DOHH2 (cell line): Measurements from ENCODE around the gene ABCD1.

Experiments
- EZH2phosphoT487 ChIP-seq: fragments of 200-600 bp; sonication (generic); IDR thresholded peaks from 2 replicates; pipeline ENCODE4 v1.6.1; 2017; ENCODE audit warnings: borderline replicate concordance, mild to moderate bottlenecking, antibody characterized with exemption, low read length, moderate library complexity, mixed read lengths
- TF ChIP-seq, protein P1 (sequence below): fragments of 200-600 bp; sonication (generic); IDR thresholded peaks from one replicate; pipeline ENCODE4 v1.5.1; 2014; ENCODE audit warnings: antibody characterized with exemption, mild to moderate bottlenecking, low read depth, low read length; ENCODE audit not compliant: poor library complexity, severe bottlenecking

DNA sequence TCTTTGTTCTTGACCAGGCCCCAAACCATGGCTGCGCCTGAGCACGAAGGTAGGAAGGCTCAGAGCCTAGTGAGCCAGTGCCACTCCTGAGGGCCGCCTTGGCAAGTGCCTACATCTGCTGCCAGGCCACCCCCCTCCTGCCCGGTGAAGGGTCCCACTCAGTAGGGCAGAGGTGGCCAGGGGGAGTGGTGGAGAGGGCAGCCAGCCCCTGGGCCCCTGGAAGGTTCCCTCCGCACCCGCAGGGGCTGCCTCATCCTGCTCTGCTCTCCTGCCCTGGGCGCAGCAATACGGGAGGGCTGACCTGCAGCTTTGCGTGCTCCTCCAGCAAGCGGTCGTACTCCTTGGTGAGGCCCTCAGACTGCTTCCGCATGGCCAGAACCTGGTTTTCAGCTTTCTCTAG is 22.9 kb upstream of the ABCD1 start:
- TF ChIP-seq, protein P1, sequence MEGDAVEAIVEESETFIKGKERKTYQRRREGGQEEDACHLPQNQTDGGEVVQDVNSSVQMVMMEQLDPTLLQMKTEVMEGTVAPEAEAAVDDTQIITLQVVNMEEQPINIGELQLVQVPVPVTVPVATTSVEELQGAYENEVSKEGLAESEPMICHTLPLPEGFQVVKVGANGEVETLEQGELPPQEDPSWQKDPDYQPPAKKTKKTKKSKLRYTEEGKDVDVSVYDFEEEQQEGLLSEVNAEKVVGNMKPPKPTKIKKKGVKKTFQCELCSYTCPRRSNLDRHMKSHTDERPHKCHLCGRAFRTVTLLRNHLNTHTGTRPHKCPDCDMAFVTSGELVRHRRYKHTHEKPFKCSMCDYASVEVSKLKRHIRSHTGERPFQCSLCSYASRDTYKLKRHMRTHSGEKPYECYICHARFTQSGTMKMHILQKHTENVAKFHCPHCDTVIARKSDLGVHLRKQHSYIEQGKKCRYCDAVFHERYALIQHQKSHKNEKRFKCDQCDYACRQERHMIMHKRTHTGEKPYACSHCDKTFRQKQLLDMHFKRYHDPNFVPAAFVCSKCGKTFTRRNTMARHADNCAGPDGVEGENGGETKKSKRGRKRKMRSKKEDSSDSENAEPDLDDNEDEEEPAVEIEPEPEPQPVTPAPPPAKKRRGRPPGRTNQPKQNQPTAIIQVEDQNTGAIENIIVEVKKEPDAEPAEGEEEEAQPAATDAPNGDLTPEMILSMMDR, result no peak
- no peak for TF ChIP-seq EZH2phosphoT487
